Activated CD8-positive, alpha-beta memory T cell treated with anti-CD3 and anti-CD28 coated beads, Interleukin-2, amount 50 U/mL, for 24 hours (primary cell): ENCODE data around the gene TAF11L3.
"Not testable (repeated sequence)": the region's sequence is repeated elsewhere in the genome, so short reads cannot be mapped to it uniquely, and the experiment has no call there.

Experiments
- DNase-seq: peaks from one replicate; pipeline ENCODE4 v3.0.0-alpha.2; 2020; ENCODE audit errors: extremely low read depth

Gene TAF11L3

DNA sequence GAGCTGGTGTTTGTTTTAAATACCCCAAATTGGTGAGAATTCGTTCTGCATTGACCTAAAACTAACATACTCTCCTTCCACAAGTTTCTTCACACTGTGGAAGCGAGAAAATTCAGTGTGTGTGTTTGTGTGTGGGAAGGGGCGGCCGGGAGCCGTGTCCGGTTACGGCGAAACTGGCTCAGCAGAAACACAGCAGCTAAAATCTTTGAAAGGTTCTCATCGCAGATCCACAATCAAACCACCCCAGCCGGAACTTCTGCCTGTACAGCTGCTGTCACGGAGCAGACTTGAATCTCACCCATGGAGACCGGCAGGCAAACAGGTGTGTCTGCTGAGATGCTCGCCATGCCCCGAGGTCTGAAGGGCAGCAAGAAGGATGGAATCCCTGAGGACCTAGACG is at the start of gene TAF11L3:
Gene TAF11L3, plus strand, starts transcription at position 301 of the 400 bp plus-strand sequence.
- not testable (repeated sequence) for DNase-seq

DNA sequence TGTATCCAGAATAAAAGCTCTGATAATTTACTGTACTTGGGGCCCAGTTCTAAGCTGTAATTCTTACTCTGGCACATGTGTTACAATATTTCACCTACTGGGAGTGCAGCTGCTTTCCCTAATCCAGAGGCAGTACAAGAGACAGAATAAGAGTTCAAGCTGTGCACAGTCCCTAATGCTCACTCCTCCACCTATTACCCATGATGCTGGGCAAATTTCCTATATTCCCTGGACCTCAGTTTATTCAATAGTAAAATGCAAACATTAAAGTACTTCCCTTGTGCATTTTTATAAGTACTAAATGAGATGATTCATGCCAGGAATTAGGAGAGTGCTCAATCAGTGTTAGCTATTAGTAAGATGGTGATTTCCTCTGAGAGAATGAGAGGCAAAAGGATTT is 48.1 kb upstream of the TAF11L3 start:
- no peak for DNase-seq

DNA sequence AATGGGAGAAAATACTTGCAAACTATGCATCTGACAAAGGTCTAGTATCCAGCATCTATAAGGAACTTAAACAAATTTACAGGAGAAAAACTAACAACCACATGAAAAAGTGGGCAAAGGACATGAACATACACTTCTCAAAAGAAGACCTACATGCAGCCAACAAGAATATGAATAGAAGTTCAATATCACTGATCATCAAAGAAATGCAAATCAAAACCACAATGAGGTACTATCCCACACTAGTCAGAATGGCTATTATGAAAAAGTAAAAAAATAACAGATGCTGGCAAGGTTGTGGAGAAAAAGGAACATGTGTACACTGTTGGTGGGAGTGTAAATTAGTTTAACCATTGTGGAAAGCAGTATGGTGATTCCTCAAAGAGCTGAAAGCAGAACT is 43.1 kb upstream of the TAF11L3 start:
- not testable (repeated sequence) for DNase-seq

DNA sequence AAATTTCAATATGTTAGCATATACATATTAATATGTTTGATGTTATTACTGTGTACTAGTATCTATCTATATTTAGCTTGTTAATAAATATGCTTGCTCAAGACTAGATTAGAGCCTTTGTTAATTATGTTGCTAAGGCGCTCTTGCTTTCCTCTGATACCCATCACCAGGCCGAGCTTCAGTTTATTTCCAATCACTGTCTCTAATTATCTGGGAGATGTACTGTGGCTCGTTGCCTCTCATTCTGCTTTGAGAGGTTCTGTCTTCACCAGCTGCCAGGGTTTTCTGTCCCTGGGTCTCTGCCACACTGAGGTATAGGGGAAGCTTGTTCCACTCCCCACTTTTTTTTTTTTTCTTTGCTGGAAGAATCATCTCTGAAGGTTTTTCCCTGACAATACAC is 41.1 kb upstream of the TAF11L3 start:
- no peak for DNase-seq

DNA sequence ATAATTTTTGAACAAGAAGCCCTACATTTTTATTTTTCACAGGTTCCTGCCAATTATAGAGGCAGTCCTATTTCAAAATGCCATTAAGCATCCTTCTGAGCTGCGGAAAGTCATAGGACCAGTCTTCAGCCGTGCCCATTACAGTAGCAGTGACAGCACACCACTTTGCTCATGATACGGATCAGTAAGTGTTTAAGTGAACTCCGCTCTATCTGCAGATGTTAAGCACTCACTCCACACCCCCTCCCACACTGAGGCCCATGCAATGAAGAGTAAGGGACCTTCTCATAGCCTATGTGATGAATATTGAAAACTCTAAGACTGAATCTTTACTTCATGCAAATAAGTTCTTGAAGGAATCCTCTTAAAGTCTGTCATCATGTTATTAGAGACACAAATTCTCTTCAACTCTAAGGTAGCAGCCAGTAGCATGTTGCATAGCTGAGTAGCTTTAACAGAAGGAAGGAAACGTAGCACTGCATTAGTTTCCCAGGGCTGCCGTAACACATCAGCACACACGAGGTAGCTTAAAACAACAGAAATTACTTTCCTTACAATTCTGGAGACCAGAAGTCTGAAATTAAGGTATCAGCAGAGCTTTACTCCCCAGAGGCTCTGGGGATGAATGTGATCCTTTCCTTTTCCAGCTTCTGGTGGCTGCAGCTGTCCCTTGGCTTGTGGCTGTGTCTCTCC is 40.4 kb upstream of the TAF11L3 start:
- no peak for DNase-seq

DNA sequence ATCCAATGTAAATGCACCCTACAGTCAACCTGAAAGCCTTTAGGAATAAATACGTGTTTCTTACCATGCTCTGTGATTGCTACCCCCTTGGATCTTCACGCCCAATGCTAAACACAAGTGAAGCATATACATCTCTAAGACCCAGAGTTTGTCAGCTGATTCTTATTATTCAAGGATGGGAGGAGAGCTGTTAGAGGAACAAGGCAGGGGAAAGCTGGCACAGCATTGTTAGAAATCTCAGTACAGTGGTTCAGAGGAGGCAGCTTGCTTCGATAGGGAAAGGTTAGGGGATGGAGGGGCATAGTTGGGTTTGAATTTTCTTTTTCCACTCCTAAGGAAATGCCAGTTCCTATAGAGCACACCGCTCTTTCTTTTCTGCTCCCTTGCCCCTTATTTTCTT is 36.8 kb upstream of the TAF11L3 start:
- no peak for DNase-seq

DNA sequence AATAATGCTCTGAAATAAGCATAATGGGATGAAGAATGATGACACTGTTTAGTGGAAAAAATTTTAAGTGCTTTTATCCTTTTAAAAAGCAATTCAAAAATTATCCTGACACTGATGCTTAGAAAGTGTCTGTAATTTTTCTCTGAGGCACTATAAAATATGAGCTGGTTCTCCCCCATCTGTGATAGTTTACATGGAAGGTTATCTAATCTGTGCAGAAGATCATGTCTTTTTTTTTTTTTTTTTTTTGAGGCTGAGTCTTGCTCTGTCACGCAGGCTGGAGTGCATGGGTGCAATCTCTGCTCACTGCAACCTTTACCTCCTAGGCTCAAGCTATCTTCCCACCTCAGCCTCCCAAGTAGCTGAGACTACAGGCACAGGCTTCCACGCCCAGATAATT is 35.4 kb upstream of the TAF11L3 start:
- DNase-seq: no peak

DNA sequence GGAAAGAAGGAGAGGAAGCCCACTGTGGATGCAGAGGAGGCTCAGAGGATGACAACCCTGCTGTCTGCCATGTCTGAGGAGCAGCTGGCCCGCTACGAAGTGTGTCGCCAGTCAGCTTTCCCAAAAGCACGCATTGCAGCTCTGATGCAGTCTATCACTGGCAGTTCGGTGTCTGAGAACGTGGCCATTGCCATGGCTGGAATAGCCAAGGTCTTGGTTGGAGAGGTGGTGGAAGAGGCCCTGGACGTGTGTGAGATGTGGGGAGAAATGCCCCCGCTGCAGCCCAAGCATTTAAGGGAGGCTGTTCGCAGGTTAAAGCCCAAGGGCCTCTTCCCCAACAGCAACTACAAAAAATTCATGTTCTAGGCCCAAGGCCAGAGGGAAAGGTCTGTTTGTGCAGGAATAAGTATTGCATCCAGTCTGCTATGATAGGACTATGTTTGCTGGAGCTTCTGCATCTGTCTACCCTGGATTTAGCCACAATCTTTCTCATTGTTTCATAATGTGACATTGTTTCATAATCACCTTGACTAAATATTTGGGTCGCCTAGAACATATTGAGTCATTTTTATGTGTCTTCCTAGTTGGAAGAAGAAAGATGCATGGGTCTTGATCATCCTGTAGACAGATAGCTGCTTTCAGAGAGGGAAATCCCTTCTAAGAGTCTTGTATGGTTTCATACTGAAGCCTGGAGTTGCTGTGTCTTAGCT is 31.5 kb upstream of the TAF11L3 start:
- DNase-seq: not testable (repeated sequence)

DNA sequence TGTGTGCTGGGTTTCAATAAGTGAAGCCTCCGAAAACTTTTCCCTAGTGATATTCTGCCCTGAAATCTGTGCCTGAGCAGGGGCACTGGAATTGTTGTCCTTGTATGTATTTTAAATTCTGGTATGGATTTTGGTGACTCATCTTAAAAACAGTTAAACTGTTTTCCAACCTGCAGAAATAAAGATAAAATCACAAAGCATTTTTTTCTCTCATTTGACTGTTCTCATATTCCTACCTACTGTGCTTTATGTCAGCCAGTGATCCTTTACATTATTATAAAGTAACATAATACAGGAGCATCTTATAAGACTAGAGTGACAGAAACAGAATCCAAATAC is 31.0 kb upstream of the TAF11L3 start:
- DNase-seq: no peak

DNA sequence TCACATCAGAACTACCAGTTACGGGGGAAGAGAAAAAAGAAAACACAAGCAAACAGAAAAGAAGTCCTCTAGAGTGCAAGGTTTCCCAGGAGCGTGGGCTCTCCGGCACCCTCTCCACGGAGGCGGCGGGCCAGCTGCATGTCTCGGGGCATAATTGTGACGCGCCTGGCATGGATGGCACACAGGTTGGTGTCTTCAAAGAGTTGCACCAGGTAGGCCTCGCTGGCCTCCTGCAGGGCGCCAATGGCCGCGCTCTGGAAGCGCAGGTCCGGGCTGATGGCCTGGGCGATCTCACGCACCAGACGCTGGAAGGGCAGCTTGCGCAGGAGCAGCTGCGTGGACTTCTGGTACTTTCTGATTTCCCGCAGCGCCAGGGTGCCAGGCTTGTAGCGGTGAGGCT is 26.9 kb upstream of the TAF11L3 start:
- not testable (repeated sequence) for DNase-seq

DNA sequence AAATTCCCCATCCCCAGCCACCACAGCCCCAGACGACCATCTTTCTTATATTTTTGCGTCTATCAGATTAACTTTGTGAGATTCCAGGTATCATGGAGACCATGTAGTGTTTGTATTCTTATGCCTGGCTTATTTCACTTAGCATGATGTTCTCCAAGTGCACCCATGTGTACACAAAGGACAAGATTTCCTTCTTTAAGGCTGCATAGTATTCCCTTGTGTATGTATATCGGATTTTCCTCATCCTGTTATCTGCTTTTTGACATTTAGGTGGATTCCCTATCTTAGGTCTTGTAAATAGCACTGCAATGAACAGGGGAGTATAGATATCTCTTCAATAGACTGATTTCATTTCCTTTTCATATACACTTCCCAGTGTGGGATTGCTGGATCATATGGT is 25.4 kb upstream of the TAF11L3 start:
- DNase-seq: no peak

DNA sequence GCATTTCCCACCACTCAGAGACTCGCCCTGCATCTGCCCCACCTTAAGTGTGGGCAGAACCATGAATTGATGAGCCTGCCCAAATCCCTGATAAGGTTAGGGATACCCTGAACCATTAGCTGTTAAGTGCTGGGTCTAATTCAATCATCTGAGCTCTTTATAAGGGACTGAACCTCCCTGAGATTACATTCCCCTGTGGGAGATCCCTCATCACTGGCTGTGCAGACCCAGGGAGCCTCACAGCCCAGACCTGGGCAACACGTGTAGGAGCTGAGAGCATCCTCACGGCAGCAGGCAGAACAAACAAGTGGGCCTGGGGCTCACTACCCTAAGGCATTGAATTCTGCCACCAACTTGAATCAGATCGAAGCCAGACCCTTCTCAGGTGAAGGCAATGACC is 20.7 kb upstream of the TAF11L3 start:
- no peak for DNase-seq

DNA sequence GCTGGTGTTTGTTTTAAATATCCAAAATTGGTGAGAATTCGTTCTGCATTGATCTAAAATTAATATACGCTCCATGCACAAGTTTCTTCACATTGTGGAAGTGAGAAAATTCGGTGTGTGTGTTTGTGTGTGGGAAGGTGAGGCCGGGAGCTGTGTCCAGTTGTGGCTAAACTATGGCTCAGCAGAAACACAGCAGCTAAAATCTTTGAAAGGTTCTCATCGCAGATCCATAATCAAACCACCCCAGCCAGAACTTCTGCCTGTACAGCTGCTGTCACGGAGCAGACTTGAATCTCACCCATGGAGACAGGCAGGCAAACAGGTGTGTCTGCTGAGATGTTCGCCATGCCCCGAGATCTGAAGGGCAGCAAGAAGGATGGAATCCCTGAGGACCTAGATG is 20.2 kb upstream of the TAF11L3 start, which contains the start of gene TAF11L2:
Gene TAF11L2, plus strand, starts transcription at position 301 of the 400 bp plus-strand sequence.
- DNase-seq: not testable (repeated sequence)

DNA sequence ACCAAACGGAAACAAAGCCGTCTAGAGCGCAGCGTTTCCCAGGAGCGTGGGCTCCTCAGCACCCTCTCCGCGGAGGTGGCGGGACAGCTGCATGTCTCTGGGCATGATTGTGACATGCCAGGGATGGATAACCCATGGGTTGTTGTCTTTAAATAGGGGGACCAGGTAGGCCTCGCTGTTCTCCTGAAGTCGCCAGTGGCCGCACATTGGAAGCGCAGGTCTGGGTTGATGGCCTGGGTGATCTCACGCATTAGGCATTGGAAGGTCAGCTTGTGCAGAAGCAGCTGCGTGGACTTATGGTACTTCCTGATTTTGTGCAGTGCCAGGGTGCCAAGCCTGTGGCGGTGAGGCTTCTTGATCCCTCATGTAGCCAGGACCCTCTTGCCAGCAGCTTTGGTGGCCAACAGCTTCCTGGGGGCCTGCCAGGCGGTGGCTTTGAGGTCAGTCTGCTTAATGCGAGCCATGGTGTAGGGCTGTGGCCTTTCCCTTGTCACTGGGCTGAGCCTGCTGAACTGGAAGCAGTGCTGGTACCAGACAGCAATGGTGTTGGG is 6.3 kb upstream of the TAF11L3 start:
- DNase-seq: no peak

DNA sequence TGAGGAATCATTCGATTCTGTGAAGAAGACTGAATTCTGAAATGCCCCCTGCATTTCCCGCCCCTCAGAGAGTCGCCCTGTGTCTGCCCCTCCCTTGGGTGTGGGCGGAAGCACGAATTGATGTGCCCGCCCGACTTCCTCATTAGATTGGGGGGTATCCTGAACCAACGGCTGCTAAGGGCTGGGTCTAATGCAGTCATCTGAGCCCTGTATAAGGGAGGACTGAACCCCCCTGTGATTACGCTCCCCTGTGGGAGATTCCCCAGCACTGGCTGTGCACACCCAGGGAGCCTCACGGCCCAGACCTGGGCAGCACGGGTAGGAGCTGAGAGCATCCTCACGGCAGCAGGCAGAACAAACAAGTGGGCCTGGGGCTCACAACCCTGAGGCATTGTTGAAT is 641 bp upstream of the TAF11L3 start:
- DNase-seq: not testable (repeated sequence)

DNA sequence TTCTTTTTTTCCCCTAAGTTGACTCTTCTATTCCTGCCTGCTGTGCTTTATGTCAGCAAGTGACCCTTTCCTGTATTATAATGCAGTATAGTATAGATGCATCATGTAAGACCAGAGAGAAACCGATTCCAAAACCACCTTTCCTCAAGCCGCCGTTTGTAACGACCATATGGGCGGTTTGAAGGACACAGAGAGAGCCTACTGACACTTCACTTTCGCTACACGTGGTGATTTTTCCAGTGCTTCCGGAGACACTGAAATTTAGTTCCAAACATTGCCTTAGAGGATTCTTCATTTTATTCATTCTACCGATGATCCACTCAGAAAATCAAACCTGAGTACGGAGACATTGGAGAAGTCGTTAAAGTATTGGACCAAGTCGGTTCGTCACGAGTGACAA is 1.3 kb downstream of the TAF11L3 start:
- DNase-seq: not testable (repeated sequence)

DNA sequence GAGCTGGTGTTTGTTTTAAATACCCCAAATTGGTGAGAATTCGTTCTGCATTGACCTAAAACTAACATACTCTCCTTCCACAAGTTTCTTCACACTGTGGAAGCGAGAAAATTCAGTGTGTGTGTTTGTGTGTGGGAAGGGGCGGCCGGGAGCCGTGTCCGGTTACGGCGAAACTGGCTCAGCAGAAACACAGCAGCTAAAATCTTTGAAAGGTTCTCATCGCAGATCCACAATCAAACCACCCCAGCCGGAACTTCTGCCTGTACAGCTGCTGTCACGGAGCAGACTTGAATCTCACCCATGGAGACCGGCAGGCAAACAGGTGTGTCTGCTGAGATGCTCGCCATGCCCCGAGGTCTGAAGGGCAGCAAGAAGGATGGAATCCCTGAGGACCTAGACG is 3.3 kb downstream of the TAF11L3 start, which contains the start of gene TAF11L4:
Gene TAF11L4, plus strand, starts transcription at position 301 of the 400 bp plus-strand sequence.
- not testable (repeated sequence) for DNase-seq

DNA sequence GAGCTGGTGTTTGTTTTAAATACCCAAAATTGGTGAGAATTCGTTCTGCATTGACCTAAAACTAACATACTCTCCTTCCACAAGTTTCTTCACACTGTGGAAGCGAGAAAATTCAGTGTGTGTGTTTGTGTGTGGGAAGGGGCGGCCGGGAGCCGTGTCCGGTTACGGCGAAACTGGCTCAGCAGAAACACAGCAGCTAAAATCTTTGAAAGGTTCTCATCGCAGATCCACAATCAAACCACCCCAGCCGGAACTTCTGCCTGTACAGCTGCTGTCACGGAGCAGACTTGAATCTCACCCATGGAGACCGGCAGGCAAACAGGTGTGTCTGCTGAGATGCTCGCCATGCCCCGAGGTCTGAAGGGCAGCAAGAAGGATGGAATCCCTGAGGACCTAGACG is 6.8 kb downstream of the TAF11L3 start, which contains the start of gene TAF11L5:
Gene TAF11L5, plus strand, starts transcription at position 301 of the 400 bp plus-strand sequence.
- not testable (repeated sequence) for DNase-seq

DNA sequence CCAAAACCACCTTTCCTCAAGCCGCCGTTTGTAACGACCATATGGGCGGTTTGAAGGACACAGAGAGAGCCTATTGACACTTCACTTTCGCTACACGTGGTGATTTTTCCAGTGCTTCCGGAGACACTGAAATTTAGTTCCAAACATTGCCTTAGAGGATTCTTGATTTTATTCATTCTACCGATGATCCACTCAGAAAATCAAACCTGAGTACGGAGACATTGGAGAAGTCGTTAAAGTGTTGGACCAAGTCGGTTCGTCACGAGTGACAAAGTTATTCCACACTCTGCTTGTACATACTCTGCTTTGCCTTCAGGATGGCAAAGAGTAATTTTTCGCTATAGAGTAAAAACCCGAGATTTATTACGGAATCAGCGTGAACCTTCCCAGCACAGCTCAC is 8.3 kb downstream of the TAF11L3 start:
- DNase-seq: not testable (repeated sequence)

DNA sequence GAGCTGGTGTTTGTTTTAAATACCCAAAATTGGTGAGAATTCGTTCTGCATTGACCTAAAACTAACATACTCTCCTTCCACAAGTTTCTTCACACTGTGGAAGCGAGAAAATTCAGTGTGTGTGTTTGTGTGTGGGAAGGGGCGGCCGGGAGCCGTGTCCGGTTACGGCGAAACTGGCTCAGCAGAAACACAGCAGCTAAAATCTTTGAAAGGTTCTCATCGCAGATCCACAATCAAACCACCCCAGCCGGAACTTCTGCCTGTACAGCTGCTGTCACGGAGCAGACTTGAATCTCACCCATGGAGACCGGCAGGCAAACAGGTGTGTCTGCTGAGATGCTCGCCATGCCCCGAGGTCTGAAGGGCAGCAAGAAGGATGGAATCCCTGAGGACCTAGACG is 10.2 kb downstream of the TAF11L3 start, which contains the start of gene TAF11L6:
Gene TAF11L6, plus strand, starts transcription at position 301 of the 400 bp plus-strand sequence.
- not testable (repeated sequence) for DNase-seq
